HG03469 (cell line): ENCODE data around the gene TM4SF1.
"Not testable (repeated sequence)": the region's sequence is repeated elsewhere in the genome, so short reads cannot be mapped to it uniquely, and the experiment has no call there.

ENCODE experiments used
- ATAC-seq: cut with Tn5 transposase; IDR thresholded peaks from one replicate; pipeline ENCODE4 v1.9.1; 2021; ENCODE audit warnings: mild to moderate bottlenecking, moderate library complexity, moderate number of reproducible peaks; ENCODE audit not compliant: unreplicated experiment

TM4SF1 gene

DNA sequence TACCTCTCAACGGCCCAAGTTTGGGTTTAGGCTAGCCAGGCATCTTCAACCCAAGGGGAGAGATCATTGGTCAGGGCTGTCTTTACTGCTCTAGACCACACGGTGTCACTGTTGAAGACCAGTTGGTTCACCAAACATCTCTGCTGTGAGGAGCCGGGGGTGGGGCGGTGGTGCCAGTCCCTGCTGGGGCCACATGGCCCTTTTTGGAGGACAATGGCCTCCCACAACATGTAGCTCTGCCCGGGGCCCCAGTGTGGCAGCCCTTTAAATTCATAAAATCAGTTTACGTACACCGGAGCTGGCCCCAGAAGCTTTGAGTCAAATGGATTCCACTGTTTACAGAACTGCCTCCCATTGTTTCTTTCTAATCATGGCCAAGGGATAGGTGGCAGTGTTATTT is 24.9 kb downstream of the TM4SF1 start:
- ATAC-seq: peak; percentile 85

DNA sequence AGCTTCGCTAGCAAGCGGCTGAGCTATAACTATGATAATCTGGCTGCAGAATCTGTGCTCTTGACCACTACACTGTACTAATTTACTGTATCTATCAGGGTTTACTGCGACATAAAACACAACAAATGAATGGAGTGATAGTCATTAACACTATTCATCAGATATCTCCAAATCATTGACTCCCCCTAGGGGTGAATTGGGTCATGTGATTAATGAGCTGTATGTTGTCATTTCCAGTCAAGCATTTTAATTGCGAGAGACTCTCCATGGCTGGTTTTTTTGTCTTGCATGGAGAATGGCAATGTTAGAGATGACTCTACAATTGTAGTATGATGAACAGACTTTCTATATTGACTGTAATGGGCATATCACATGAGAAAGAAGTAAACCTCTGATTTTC is 33.5 kb downstream of the TM4SF1 start:
- no peak for ATAC-seq

GRCh38 chr3:149342413-149343380 is 34.8 kb downstream of the TM4SF1 start:
- no peak for ATAC-seq

GRCh38 chr3:149340310-149340933 is 37.0 kb downstream of the TM4SF1 start:
- ATAC-seq: no peak

GRCh38 chr3:149339931-149340309 is 37.5 kb downstream of the TM4SF1 start:
- no peak for ATAC-seq

GRCh38 chr3:149337486-149337885 is 40.0 kb downstream of the TM4SF1 start:
- not testable (repeated sequence) for ATAC-seq

DNA sequence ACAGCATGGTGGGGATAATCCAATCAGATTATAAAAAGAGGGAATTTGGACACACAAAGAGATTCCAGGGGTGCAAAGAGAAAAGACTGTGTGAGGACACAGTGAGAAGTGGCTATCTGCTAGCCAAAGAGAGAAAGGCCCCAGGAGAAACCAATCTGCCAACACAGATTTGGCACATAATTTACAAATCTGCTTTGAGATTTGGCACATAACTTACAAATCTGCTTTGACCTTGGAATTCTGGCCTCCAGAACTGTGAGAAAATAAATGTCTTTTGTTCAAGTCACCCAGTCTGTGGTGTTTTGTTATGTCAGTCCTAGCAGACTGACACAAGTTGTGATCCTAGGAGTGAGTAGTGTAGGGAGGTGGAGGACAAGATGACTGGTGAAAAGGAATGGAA is 40.5 kb downstream of the TM4SF1 start:
- ATAC-seq: no peak

- no peak for ATAC-seq
Observed at GRCh38 chr3:149333176-149333859, 44.1 kb downstream of the TM4SF1 start, which contains the start of gene TM4SF18. Gene TM4SF18 (minus strand): TSS chr3:149333636. CDS start chr3:149333382, 254 bp downstream.

DNA sequence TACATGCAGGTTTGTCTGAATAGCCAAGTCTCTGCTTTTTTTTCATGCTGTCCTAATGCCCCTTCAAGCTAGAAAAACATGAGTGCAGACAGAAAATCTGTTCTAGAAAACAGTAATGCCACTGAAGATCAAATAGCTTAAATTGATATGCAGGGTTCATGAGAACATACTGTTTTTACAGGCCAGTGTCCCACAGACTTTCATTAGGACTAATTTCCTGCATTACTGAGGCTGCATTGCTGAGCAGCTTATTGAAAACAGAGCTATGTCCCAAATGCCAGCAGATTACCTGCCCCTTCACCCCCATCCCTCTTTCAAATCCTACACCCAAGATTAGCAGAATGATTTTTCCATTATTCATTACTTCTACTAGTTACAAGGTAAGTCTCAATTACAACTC is 44.7 kb downstream of the TM4SF1 start:
- ATAC-seq: no peak

- ATAC-seq: no peak
Observed at GRCh38 chr3:149332227-149332765, 45.2 kb downstream of the TM4SF1 start.

DNA sequence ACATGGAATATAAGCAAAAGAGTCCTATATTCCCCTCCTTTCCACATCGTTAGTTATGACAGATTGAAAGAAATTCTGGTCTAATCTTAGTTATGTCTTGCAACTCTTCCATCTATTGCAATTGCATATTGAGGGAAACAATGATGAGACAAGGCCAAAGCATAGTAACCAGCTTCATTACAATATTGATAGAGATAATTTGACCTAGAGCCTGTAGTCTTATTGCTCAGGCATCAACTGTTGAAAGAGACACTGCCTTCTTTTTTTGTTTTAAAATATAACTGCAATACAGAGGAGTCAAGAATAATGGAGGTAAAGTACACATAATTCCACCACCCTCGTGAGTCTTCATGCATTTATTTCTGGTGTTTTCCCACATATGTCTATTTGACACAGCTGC is 46.1 kb downstream of the TM4SF1 start:
- ATAC-seq: no peak

- ATAC-seq: no peak
Observed at GRCh38 chr3:149330609-149331331, 46.7 kb downstream of the TM4SF1 start.

DNA sequence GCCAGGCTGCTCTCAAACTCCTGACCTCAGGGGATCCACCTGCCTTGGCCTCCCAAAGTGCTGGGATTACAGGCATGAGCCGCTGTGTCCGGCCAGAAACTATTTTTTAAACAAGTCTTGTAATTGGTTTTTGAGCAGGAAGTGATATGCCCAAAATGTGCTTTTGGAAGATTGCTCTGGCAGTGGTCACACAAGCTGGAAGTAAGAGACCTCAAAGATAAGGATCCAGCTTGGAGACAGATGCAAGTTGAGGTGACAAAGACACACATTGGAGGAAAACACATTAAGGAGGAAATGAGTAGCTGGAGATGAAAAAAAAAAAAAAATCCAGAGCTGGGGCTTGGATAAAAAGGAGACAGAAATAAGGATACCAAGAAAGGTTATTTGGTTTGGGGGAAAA is 50.3 kb downstream of the TM4SF1 start:
- ATAC-seq: no peak

DNA sequence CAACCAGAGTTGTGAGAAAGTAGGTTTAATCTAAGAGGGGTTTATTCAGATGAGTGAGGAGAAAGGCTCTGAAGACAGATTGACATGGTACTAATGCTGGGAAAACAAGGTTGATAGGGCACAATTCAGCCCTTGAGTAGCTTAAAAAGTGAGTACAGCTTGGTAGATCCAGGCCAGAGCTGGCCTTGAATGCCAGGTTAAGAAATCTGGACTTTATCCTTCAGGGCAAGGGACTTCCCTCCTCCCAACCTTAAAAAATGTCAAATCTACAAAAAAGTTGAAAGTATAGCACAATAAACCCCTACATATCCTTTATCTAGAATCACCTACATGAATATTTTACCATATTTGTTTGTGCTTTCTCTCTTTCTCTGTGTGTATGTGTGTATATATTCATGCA is 51.9 kb downstream of the TM4SF1 start:
- ATAC-seq: no peak

DNA sequence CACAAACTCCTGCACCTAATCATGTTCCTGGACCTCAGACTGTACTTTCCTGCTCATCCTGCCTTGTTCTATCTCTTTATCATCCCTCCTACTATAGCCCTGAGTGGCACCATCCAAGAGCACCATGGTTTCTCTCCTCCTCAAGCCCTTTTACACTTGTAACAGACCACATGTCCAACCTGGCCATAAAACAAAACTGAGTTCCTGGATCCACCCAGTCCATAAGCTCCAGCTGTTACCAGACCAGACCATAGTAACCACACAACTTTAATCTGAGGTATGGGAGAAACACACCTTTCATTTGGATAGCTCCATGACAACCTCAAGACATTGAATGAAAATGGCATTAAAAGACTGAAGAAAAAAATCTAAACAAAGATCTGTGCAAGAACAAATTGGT is 53.1 kb downstream of the TM4SF1 start:
- no peak for ATAC-seq

- ATAC-seq: no peak
Observed at GRCh38 chr3:149321640-149322039, 55.8 kb downstream of the TM4SF1 start.

DNA sequence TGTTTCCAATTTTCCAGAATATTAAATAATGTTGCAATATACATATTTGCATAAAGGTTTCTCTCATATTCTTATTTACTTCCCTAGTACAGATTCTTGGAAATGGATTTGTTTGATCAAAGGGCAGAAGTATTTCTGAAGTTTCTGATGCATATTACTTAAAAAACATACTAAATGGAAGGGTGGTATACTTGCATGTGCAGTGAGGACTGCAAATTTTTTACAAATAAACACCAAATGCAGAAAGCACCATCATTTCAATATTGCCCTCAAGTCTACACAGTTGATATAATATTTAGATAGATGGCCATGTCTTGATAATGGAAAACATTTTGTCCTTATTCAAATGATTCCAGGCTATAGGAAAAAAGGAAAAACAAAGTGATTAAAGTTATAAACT is 56.3 kb downstream of the TM4SF1 start:
- ATAC-seq: no peak

GRCh38 chr3:149319750-149320149 is 57.7 kb downstream of the TM4SF1 start:
- no peak for ATAC-seq
